HepG2 (cell line): ENCODE data around the gene DIS3L2. TPM values are rescaled to one million over a fixed set of nuclear protein-coding genes. Genes with fewer than 3 reads are reported as not detected.
A peak's percentile ranks its signal among the peaks of the same experiment; 100 is the strongest.

ENCODE experiments used
- MAFK ChIP-seq, 2 experiments: IDR thresholded peaks in 1 of 2; conservative IDR thresholded peaks in 1 of 2; 2 replicates each; pipeline ENCODE4 v1.6.1; 2011; ENCODE audit warnings: improper control_type of control experiment in 2 of 2, low read length in 2 of 2
- ZHX2 ChIP-seq, 2 experiments: sonication (generic) in 1 of 2; formaldehyde crosslinking in 1 of 2; IDR thresholded peaks; 2 replicates each; pipeline versions ENCODE4 v1.6.1 to v1.9.0; 2014 to 2022; ENCODE audit warnings: antibody characterized with exemption in 1 of 2, borderline replicate concordance in 1 of 2, inconsistent platforms in 1 of 2, low read depth in 1 of 2, missing genetic modification reagents in 1 of 2
- ZNF770 ChIP-seq: sonication (generic); formaldehyde crosslinking; IDR thresholded peaks from 2 replicates; pipeline ENCODE4 v1.5.0; 2020; ENCODE audit warnings: mild to moderate bottlenecking, missing genetic modification reagents
- polyA plus RNA-seq, 8 experiments: library from polyadenylated mRNA; depleted of rRNA in 3 of 8; stranded (reverse) in 7 of 8; unstranded in 1 of 8; fragments of >200 nt; fragmentation: Illumina TruSeq in 4 of 8; extraction: Trizol in 4 of 8; gene quantifications; 2 replicates each; pipeline versions ENCODE4 v1.2.1 to v1.2.3, GENCODE V29; 2011 to 2016; ENCODE audit warnings: low read depth in 4 of 8, missing spikeins in 1 of 8, mixed read lengths in 1 of 8; ENCODE audit not compliant: insufficient read depth in 1 of 8
- total RNA-seq, 5 experiments: library from RNA; depleted of rRNA; stranded (reverse); fragments of >200 nt; fragmentation: Illumina TruSeq; extraction: Trizol; gene quantifications; 2 replicates each; pipeline ENCODE4 v1.2.3, GENCODE V29; 2016; ENCODE audit warnings: low read depth in 1 of 5
- TF ChIP-seq, protein P1 (sequence below): sonication (generic); formaldehyde crosslinking; IDR thresholded peaks from 2 replicates; pipeline ENCODE4 v1.4.0; 2020; ENCODE audit warnings: mild to moderate bottlenecking, missing genetic modification reagents
- TF ChIP-seq, protein P2 (sequence below): sonication (generic); formaldehyde crosslinking; IDR thresholded peaks from 2 replicates; pipeline ENCODE4 v1.8.0; 2022; ENCODE audit warnings: mild to moderate bottlenecking, missing genetic modification reagents, moderate library complexity
- TF ChIP-seq, protein P3 (sequence below): sonication (generic); formaldehyde crosslinking; IDR thresholded peaks from 2 replicates; pipeline ENCODE4 v1.5.1; 2020; ENCODE audit warnings: mild to moderate bottlenecking, missing genetic modification reagents, borderline replicate concordance

DIS3L2 gene
- total and polyA plus RNA-seq, 2 of the 13 experiments (the other 11 are each of a cell fraction or from before 2014, with no cell fraction given), result 7.0 to 23.9 TPM

DNA sequence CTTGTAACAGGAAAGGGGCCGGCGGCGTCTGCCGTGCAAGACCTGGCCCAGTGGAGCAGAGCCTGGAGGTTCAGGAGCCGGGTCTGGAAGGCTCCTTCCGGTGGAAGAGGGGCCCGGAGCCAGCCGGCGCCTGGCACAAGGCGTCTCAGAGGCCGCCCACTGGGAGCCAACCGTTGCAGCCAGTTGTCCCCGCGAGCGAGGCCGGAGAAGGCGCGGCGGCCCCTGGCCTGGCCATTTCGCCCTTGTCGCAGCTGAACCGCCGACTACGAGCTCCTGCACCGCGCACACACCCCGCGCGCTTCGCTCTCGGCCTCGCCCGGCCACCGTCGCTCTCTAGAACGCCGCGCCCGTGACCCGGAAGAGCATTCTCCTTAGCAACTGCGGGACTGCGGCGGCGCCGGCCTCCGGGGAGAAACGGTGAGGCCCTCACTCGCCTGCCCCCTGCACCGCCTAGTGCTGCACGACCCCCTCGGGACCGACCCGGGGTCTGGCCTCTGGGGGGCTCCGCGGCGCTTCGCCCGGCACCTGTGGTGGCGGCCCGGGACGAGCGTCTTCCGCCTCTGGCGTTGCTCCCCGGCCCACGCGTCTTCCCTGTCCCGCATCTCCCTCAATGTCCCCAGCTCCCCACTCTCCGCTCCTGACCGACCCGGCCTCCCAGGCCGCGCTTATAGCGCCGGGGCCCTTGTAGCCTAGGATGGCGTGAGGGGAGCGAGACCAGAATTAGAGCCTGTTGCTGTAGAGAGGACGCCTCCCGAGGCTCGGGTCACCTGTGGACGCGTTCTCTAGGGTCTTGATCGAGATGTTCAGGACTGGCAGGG lies at the start of gene DIS3L2 (continued):
- TF ChIP-seq, protein P1, sequence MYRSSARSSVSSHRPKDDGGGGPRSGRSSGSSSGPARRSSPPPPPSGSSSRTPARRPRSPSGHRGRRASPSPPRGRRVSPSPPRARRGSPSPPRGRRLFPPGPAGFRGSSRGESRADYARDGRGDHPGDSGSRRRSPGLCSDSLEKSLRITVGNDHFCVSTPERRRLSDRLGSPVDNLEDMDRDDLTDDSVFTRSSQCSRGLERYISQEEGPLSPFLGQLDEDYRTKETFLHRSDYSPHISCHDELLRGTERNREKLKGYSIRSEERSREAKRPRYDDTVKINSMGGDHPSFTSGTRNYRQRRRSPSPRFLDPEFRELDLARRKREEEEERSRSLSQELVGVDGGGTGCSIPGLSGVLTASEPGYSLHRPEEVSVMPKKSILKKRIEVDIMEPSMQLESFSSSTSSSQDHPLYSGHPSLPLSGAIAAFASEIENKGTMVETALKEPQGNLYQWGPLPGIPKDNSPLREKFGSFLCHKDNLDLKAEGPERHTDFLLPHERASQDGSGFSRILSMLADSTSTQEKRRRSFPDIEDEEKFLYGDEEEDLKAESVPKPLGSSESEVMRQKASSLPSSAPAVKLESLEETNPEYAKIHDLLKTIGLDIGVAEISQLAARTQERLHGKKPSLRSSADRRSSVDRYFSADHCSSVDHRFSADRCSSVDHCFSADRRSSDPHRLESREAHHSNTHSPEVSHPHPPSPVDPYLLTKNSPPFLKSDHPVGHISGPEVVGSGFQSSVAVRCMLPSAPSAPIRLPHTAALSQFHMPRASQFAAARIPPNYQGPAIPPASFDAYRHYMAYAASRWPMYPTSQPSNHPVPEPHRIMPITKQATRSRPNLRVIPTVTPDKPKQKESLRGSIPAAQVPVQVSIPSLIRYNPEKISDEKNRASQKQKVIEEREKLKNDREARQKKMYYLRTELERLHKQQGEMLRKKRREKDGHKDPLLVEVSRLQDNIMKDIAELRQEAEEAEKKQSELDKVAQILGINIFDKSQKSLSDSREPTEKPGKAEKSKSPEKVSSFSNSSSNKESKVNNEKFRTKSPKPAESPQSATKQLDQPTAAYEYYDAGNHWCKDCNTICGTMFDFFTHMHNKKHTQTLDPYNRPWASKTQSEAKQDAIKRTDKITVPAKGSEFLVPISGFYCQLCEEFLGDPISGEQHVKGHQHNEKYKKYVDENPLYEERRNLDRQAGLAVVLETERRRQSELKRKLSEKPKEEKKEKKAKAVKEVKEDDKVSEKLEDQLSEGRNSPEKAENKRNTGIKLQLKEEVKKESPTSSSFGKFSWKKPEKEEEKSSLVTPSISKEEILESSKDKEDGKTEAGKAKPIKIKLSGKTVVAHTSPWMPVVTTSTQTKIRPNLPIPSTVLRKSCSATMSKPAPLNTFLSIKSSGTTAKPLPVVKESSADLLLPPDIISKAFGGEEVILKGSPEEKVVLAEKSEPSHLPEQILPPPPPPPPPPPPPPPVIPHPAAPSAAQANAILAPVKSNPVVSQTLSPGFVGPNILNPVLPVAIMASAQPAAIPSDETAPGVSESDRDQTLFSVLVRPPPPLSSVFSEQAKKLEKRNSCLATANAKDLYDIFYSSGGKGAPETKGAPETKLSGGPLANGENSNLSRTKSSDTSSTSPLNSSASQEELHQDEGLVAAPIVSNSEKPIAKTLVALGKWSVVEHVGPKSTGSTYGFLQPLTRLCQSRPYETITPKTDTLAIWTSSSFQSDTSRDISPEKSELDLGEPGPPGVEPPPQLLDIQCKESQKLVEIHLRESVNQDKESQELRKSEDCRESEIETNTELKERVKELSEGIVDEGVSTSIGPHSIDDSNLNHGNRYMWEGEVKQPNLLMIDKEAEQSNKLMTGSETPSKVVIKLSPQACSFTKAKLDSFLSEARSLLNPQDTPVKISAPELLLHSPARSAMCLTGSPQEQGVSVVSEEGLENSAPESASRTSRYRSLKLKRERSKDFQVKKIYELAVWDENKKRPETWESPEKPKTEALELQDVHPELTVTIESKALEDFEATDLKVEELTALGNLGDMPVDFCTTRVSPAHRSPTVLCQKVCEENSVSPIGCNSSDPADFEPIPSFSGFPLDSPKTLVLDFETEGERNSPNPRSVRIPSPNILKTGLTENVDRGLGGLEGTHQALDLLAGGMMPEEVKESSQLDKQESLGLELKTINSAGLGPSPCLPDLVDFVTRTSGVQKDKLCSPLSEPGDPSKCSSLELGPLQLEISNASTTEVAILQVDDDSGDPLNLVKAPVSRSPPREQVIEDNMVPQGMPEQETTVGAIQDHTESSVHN (CRISPR knock-in tag), result peak; percentile 47; the same call in 1 of the 2 replicates
- TF ChIP-seq ZNF770 (CRISPR knock-in tag) (peak; percentile 93), MAFK (conservative IDR thresholded peaks at IDR 0.05 in 1 of 2, IDR thresholded peaks at IDR 0.05 in 1 of 2; ENCODE audit: low read length in 2 of 2) (no peak), ZHX2 (IDR thresholded peaks at IDR 0.05; ENCODE audit: low read depth) (0 out of 2 replicates have a peak, but pooled peaks have one; percentile 23), ZHX2 (CRISPR knock-in tag; IDR thresholded peaks at IDR 0.05; ENCODE audit: borderline replicate concordance) (peak; percentile 83; the same call in 1 of the 2 replicates)
- TF ChIP-seq, protein P2, sequence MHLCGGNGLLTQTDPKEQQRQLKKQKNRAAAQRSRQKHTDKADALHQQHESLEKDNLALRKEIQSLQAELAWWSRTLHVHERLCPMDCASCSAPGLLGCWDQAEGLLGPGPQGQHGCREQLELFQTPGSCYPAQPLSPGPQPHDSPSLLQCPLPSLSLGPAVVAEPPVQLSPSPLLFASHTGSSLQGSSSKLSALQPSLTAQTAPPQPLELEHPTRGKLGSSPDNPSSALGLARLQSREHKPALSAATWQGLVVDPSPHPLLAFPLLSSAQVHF (CRISPR knock-in tag), result peak; percentile 82; the same call in 1 of the 2 replicates
- TF ChIP-seq, protein P3, sequence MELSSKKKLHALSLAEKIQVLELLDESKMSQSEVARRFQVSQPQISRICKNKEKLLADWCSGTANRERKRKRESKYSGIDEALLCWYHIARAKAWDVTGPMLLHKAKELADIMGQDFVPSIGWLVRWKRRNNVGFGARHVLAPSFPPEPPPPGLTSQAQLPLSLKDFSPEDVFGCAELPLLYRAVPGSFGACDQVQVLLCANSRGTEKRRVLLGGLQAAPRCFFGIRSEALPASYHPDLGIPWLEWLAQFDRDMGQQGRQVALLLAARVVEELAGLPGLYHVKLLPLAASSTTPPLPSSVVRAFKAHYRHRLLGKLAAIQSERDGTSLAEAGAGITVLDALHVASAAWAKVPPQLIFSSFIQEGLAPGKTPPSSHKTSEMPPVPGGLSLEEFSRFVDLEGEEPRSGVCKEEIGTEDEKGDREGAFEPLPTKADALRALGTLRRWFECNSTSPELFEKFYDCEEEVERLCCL (CRISPR knock-in tag), result peak; percentile 74; the same call in 1 of the 2 replicates
